BJ (cell line): ENCODE data around the gene SSC5D. TPM values are rescaled to one million over a fixed set of nuclear protein-coding genes. Genes with fewer than 3 reads are reported as not detected.

ENCODE experiments used
- CTCF ChIA-PET: fragments of 350-600 bp; formaldehyde crosslinking; extraction: SDS; loops from one replicate; lab custom pipeline; 2021; ENCODE audit warnings: antibody characterized with exemption, inconsistent platforms; lab: Yijun Ruan, JAX
- POLR2A ChIA-PET: fragments of 300-600 bp; sonication (Branson Sonifier 250); formaldehyde crosslinking; extraction: SDS; loops from one replicate; lab custom pipeline; 2021; ENCODE audit warnings: antibody characterized with exemption; lab: Charles Lee
- DNase-seq: peaks from one replicate; pipeline ENCODE4 v3.0.0-alpha.2; 2011; ENCODE audit warnings: low read depth
- H3K27me3 ChIP-seq: 2 replicates; pipeline ENCODE4 v1.6.0; 2011; ENCODE audit warnings: low read length; ENCODE audit not compliant: control insufficient read depth, insufficient read depth
- H3K36me3 ChIP-seq: 2 replicates; pipeline ENCODE4 v1.5.1; 2011; ENCODE audit warnings: low read length; ENCODE audit not compliant: control insufficient read depth, insufficient read depth
- H3K4me3 ChIP-seq: 2 replicates; pipeline ENCODE4 v1.5.1; 2011; ENCODE audit warnings: low read depth, mild to moderate bottlenecking, control low read depth, low read length
- polyA minus RNA-seq: library from RNA; depleted of rRNA, polyadenylated mRNA; stranded (reverse); fragments of >200 nt; gene quantifications from 2 replicates; pipeline ENCODE4 v1.2.3, GENCODE V29; 2011; rRNA and poly(A)+ RNA removed
- polyA plus RNA-seq: library from polyadenylated mRNA; depleted of rRNA; stranded (reverse); fragments of >200 nt; gene quantifications from 2 replicates; pipeline ENCODE4 v1.2.3, GENCODE V29; 2011; rRNA removed
- TF ChIP-seq, protein P1 (sequence below): IDR thresholded peaks from 2 replicates; pipeline ENCODE4 v1.5.1; 2011; ENCODE audit warnings: low read depth, mild to moderate bottlenecking, control low read depth, inconsistent platforms, low read length, moderate library complexity; ENCODE audit not compliant: insufficient read depth

Gene SSC5D
- polyA plus RNA-seq (5.5 and 8.2 TPM in 2 replicates), polyA minus RNA-seq (11.0 and 37.8 TPM in 2 replicates)

DNA sequence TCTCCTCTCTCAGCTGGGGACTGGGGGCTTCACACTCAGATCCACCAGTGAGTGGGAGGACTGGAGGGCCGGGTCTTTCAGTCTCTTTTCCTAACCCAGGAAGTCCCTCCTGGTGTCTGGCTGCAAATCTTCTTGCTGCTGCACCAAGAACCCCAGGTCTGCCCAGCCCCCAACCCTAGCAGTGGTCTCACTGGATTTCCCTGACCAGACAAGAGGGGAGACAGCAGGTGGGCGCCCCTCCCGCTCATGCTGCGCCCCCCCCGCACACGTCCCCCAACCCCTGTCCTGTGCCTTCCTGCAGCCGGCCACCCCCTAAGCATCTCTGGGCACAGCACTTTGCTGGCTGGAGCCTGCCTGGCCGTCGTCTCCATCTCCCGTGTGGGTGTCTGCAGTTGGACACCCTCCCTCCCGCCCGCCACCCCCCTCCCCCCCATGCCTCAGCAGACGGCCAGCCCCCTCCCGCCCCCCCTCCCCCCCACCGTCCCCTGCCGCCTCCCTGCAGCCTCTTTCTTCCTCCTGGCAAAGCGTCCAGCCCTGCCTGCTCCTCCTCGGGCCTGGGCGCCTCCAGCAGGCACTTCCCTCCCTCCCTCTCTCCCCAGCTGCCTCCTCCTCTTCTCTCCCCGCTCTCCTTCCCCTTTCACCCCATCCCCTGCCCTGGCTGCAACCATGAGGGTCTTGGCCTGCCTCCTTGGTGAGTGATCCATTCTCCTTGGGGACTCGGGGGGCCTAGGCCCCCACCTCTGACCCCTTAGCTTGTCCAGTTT, at the start of gene SSC5D:
Gene SSC5D, plus strand, starts transcription at position 513 of the 764 bp plus-strand sequence. Its CDS starts 154 bp downstream, at position 667.
- DNase-seq, result no peak
- Histone ChIP-seq H3K36me3 (peaks cover 3% of the 10 kb centered on the region; the same call in 1 of the 2 replicates), H3K27me3 (no peaks in the 10 kb centered on the region), H3K4me3 (peak within 1 kb of the TSS; percentile 39)
- POLR2A ChIA-PET, result interaction anchor here (0.6 to 1.8 kb wide), 3 partner anchors 11 to 111 kb away, joined by 5 read pairs; partner anchors contain the start of genes FIZ1 and ZNF628
- TF ChIP-seq, protein P1, sequence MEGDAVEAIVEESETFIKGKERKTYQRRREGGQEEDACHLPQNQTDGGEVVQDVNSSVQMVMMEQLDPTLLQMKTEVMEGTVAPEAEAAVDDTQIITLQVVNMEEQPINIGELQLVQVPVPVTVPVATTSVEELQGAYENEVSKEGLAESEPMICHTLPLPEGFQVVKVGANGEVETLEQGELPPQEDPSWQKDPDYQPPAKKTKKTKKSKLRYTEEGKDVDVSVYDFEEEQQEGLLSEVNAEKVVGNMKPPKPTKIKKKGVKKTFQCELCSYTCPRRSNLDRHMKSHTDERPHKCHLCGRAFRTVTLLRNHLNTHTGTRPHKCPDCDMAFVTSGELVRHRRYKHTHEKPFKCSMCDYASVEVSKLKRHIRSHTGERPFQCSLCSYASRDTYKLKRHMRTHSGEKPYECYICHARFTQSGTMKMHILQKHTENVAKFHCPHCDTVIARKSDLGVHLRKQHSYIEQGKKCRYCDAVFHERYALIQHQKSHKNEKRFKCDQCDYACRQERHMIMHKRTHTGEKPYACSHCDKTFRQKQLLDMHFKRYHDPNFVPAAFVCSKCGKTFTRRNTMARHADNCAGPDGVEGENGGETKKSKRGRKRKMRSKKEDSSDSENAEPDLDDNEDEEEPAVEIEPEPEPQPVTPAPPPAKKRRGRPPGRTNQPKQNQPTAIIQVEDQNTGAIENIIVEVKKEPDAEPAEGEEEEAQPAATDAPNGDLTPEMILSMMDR, result no peak
- CTCF ChIA-PET, result interaction anchor here (0.5 to 10.9 kb wide), 7 partner anchors 10 to 345 kb away, joined by 3 to 106 read pairs (median 4); partner anchors contain the start of gene ISOC2

DNA sequence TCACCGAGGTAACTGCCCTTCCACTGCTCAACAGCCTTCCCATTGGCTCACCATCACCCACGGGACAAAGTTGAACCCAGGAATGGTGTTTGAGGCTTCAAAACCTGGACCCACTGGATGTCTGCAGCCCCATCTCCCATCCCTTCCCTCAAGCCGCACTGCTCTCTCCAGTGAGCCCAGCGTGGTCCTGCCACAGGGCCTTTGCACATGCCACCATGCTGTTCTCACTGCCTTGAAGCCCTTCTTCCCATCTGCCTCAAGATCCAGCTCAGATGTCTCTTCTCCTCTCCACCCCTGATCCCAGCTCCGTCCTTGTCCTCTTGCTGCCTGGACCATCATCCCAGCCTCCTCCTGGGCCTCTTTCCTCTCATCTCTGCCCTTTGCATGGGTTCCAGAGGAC, 49.2 kb upstream of the SSC5D start:
- TF ChIP-seq, protein P1, result no peak
- ChIA-PET CTCF (interaction anchor here (1.2 kb wide), 1 partner anchor 29 kb away, joined by 3 read pairs; no protein-coding TSS in a partner anchor), POLR2A (no interaction called here)
- H3K36me3 ChIP-seq, result no peaks in the 10 kb centered on the region
- peaks cover 30% of the 10 kb centered on the region for H3K27me3 ChIP-seq
- no peak overlapping the region for H3K4me3 ChIP-seq
- no peak for DNase-seq

DNA sequence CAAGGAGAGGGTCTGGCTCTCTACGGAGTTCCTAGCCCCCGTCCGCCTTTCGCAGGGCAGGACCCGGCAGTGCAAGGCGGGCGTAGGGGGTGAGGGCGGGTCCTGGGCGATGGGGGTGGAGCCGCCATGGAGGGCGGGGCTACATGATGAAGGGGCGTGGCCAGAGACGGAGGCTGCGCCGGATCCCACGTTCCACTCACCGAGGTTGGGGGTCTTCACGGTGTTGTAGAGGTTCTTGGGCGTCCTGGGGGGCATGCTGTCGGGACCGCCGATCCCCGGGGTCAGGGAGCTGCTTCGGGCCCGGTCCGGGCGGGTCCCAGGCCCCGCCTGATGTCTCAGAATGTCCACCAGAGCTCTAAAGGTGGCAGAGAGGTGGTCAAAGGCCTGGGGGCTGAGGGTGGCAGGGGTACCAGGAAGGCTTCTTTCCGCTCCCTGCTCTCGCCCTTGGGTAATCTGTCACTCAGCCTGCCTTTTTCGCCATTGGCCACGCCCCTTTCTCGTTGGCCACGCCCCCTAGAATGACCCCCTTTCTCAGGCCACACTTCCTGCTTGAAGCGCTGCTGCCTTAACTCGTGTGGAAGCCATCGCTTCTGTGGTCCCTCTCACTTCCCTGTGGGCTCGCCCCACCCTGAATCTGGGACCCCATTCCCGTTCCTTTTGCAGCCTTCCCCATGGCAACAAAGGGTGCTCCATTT, 47.7 kb upstream of the SSC5D start:
- POLR2A ChIA-PET, result no interaction called here
- Histone ChIP-seq H3K4me3 (no peak overlapping the region), H3K36me3 (no peaks in the 10 kb centered on the region), H3K27me3 (peaks cover 35% of the 10 kb centered on the region)
- CTCF ChIA-PET, result no interaction called here
- TF ChIP-seq, protein P1, result no peak
- DNase-seq, result no peak

DNA sequence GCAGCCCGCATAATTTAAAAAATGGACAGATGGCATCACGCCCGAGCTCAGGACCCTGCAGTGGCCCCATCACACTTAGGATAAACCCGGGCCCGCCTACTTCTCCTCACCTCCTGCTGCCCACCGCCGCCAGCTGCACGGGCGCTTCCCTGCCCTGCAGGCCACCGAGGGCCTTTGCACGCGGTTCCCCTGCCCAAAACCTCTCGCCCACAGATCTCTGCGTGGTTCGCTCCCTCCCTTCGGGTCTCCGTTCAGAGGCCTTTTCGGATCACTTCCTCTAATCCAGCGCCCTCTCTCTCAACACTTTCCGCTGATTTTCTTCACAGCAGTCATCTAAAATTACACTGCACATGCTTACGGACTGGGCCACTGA, 46.9 kb upstream of the SSC5D start:
- DNase-seq, result no peak
- Histone ChIP-seq H3K4me3 (no peak overlapping the region), H3K27me3 (peaks cover 35% of the 10 kb centered on the region), H3K36me3 (no peaks in the 10 kb centered on the region)
- CTCF ChIA-PET, result no interaction called here
- TF ChIP-seq, protein P1, result no peak
- POLR2A ChIA-PET, result no interaction called here
